ENCODE data around the gene SIN3B. TPM values are rescaled to one million over a fixed set of nuclear protein-coding genes. Genes with fewer than 3 reads are reported as not detected.
"Not testable (repeated sequence)": the region's sequence is repeated elsewhere in the genome, so short reads cannot be mapped to it uniquely, and the experiment has no call there.

SIN3B gene
- total and polyA plus RNA-seq, 2 donors (not counting 1 experiment from before 2014, with no cell fraction given), result 118 to 138 TPM

DNA sequence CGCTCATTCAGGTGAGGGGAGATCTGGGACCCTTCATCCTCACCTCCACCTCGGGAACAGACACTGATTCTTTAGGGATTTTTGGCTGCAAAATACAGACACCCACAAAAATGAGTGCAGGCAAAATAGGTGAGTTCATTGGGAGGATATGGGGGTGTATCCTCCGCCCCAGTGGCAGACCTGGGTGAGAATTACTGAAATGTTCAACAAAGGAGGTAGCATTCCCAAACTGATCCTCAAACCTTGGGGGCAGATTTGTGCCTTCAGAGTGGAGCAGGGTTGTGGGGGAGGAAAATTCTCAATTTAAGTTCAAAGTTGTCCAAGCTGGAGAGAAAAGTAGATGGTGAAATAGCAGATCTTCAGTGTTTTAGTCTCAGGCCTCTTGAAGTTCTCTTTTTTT, 31.3 kb upstream of the SIN3B start:
- Histone ChIP-seq H3K4me3 (ENCODE audit: control extremely low read depth in 1 of 5, extremely low read depth in 1 of 5, insufficient read depth in 1 of 5, low read depth in 2 of 5, low read length in 4 of 5) (no peak overlapping the region), H3K36me3 (replicated peaks in 1 of 2; ENCODE audit: control extremely low read depth in 1 of 2, control insufficient read depth in 1 of 2, extremely low read depth in 1 of 2, insufficient read depth in 2 of 2, low read length in 1 of 2) (no peaks in the 10 kb centered on the region), H3K27me3 (replicated peaks in 1 of 4; ENCODE audit: control extremely low read depth in 1 of 4, control insufficient read depth in 3 of 4, insufficient read depth in 4 of 4, low read length in 3 of 4) (no peaks in the 10 kb centered on the region), H3K27ac (ENCODE audit: low read length in 2 of 2) (no peak overlapping the region), H4K20me1 (ENCODE audit: control insufficient read depth, insufficient read depth, low read length, poor library complexity, severe bottlenecking) (no peaks in the 10 kb centered on the region), H3K4me1 (ENCODE audit: control insufficient read depth in 2 of 2, insufficient read depth in 2 of 2, low read length in 2 of 2) (peaks cover 6 to 9% of the 10 kb centered on the region in 2 donors), H3K9ac (ENCODE audit: low read length) (no peak overlapping the region), H3K4me2 (replicated peaks; ENCODE audit: low read depth, low read length, poor library complexity, severe bottlenecking) (no peak overlapping the region), H3K9me3 (ENCODE audit: control extremely low read depth in 1 of 3, control insufficient read depth in 2 of 3, insufficient read depth in 1 of 3, low read length in 2 of 3) (peaks cover 0 to 28% (median 9%) of the 10 kb centered on the region in 3 donors), H2AFZ (ENCODE audit: insufficient read depth, low read depth, low read length, poor library complexity, severe bottlenecking) (no peak overlapping the region), H3K79me2 (ENCODE audit: control insufficient read depth, insufficient read depth, low read length) (no peaks in the 10 kb centered on the region)
- Mint-ChIP-seq H3K4me3 (no peak overlapping the region), H3K9me3 (ENCODE audit: insufficient read depth) (peaks cover 4% of the 10 kb centered on the region), H3K27me3 (no peaks in the 10 kb centered on the region), H3K4me1 (peaks cover 8% of the 10 kb centered on the region), H3K27ac (no peak overlapping the region)
- WGBS (ENCODE audit: insufficient coverage), result 80% methylated on average over 1 of the region's 3 CpGs
- intact Hi-C loops (cut with micrococcal nuclease), result no loop called here
- CTCF ChIA-PET, result interaction anchor here (0.5 kb wide), 1 partner anchor 18 kb away, joined by 4 read pairs; no protein-coding TSS in a partner anchor
- DNase-seq, result no peak
- ATAC-seq (ENCODE audit: low read depth), result no peak
- TF ChIP-seq, protein P1, sequence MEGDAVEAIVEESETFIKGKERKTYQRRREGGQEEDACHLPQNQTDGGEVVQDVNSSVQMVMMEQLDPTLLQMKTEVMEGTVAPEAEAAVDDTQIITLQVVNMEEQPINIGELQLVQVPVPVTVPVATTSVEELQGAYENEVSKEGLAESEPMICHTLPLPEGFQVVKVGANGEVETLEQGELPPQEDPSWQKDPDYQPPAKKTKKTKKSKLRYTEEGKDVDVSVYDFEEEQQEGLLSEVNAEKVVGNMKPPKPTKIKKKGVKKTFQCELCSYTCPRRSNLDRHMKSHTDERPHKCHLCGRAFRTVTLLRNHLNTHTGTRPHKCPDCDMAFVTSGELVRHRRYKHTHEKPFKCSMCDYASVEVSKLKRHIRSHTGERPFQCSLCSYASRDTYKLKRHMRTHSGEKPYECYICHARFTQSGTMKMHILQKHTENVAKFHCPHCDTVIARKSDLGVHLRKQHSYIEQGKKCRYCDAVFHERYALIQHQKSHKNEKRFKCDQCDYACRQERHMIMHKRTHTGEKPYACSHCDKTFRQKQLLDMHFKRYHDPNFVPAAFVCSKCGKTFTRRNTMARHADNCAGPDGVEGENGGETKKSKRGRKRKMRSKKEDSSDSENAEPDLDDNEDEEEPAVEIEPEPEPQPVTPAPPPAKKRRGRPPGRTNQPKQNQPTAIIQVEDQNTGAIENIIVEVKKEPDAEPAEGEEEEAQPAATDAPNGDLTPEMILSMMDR (IDR thresholded peaks at IDR 0.05), result no peak
- TF ChIP-seq EZH2 (IDR thresholded peaks at IDR 0.05; ENCODE audit: borderline replicate concordance, insufficient read depth, low read depth, low read length, poor library complexity, severe bottlenecking), result no peak
- POLR2A ChIA-PET, result no interaction called here

DNA sequence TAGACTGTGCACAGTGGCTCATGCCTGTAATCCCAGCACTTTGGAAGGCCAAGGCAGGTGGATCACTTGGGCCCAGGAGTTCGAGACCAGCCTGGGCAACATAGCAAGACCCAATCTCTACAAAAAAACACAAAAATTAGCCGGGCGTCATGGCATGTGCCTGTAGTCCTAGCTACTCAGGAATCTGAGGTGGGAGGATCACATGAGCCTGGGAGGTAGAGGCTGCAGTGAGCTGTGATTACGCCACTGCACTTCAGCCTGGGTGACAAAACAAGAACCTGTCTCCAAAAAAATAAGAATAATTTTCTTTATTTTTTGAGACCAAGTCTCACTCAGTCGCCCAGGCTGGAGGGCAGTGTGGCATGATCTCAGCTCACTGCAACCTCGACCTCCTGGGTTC, 30.9 kb upstream of the SIN3B start:
- H2AFZ ChIP-seq (ENCODE audit: insufficient read depth, low read depth, low read length, poor library complexity, severe bottlenecking), result not testable (repeated sequence)

More for the DNA sequence above, 30.9 kb upstream of the SIN3B start:
- H4K20me1 ChIP-seq (ENCODE audit: control insufficient read depth, insufficient read depth, low read length, poor library complexity, severe bottlenecking); H3K9me3 Mint-ChIP-seq (ENCODE audit: insufficient read depth); H3K27me3 ChIP-seq (replicated peaks in 1 of 4; ENCODE audit: control extremely low read depth in 1 of 4, control insufficient read depth in 3 of 4, insufficient read depth in 4 of 4, low read length in 3 of 4); intact Hi-C loops (cut with micrococcal nuclease); POLR2A ChIA-PET; H3K79me2 ChIP-seq (ENCODE audit: control insufficient read depth, insufficient read depth, low read length); H3K36me3 ChIP-seq (replicated peaks in 1 of 2; ENCODE audit: control extremely low read depth in 1 of 2, control insufficient read depth in 1 of 2, extremely low read depth in 1 of 2, insufficient read depth in 2 of 2, low read length in 1 of 2); H3K4me3 Mint-ChIP-seq; H3K4me3 ChIP-seq (ENCODE audit: control extremely low read depth in 1 of 5, extremely low read depth in 1 of 5, insufficient read depth in 1 of 5, low read depth in 2 of 5, low read length in 4 of 5); H3K4me2 ChIP-seq (replicated peaks; ENCODE audit: low read depth, low read length, poor library complexity, severe bottlenecking); DNase-seq; H3K27ac Mint-ChIP-seq; ATAC-seq (ENCODE audit: low read depth); H3K27me3 Mint-ChIP-seq; H3K27ac ChIP-seq (ENCODE audit: low read length in 2 of 2); H3K9ac ChIP-seq (ENCODE audit: low read length): not testable (repeated sequence)
- WGBS (ENCODE audit: insufficient coverage), result 94% methylated on average over 2 of the region's 6 CpGs
- peaks cover 8 to 13% of the 10 kb centered on the region in 2 donors for H3K4me1 ChIP-seq (ENCODE audit: control insufficient read depth in 2 of 2, insufficient read depth in 2 of 2, low read length in 2 of 2)
- H3K4me1 Mint-ChIP-seq, result peaks cover 13% of the 10 kb centered on the region
- CTCF ChIA-PET, result interaction anchor here (0.5 kb wide), 1 partner anchor 19 kb away, joined by 4 read pairs; no protein-coding TSS in a partner anchor
- H3K9me3 ChIP-seq (ENCODE audit: control extremely low read depth in 1 of 3, control insufficient read depth in 2 of 3, insufficient read depth in 1 of 3, low read length in 2 of 3), result peaks cover 0 to 31% (median 12%) of the 10 kb centered on the region in 3 donors

All from B cell (primary cell).